Astrocyte (in vitro differentiated cells and primary cell): ENCODE data around the gene IDH3A. TPM values are rescaled to one million over a fixed set of nuclear protein-coding genes. Genes with fewer than 3 reads are reported as not detected.

Experiments used
- DNase-seq: peaks from one replicate; pipeline ENCODE4 v3.0.0-alpha.2; 2010; ENCODE audit warnings: low read depth
- FAIRE-seq: peaks from 2 replicates; lab custom pipeline; 2011; peaks lifted over from hg19 to GRCh38; lab: Jason Lieb, UNC
- H2AFZ ChIP-seq: 2 replicates; pipeline ENCODE4 v1.6.0; 2012; ENCODE audit warnings: low read depth, low read length, inconsistent platforms
- H3K27ac ChIP-seq: 2 replicates; pipeline ENCODE4 v1.5.1; 2011; ENCODE audit warnings: low read depth, low read length, inconsistent platforms
- H3K27me3 ChIP-seq: 2 replicates; pipeline ENCODE4 v1.6.0; 2011; ENCODE audit warnings: low read length, inconsistent platforms; ENCODE audit not compliant: insufficient read depth
- H3K36me3 ChIP-seq: 2 replicates; pipeline ENCODE4 v1.5.1; 2011; ENCODE audit warnings: low read length, inconsistent platforms; ENCODE audit not compliant: insufficient read depth
- H3K4me1 ChIP-seq: 2 replicates; pipeline ENCODE4 v1.5.1; 2011; ENCODE audit warnings: low read length, inconsistent platforms; ENCODE audit not compliant: insufficient read depth
- H3K4me2 ChIP-seq: 2 replicates; pipeline ENCODE4 v1.6.0; 2012; ENCODE audit warnings: low read length, inconsistent platforms
- H3K4me3 ChIP-seq: 2 replicates; pipeline ENCODE4 v1.5.1; 2011; ENCODE audit warnings: low read depth, mild to moderate bottlenecking, low read length, inconsistent platforms; ENCODE audit not compliant: insufficient read depth
- H3K79me2 ChIP-seq: 2 replicates; pipeline ENCODE4 v1.6.0; 2012; ENCODE audit warnings: mild to moderate bottlenecking, low read length, inconsistent platforms; ENCODE audit not compliant: insufficient read depth
- H3K9ac ChIP-seq: 2 replicates; pipeline ENCODE4 v1.6.0; 2012; ENCODE audit warnings: mild to moderate bottlenecking, low read length, inconsistent platforms
- H3K9me3 ChIP-seq: 2 replicates; pipeline ENCODE4 v1.5.1; 2012; ENCODE audit warnings: low read depth, mild to moderate bottlenecking, low read length, inconsistent platforms; ENCODE audit not compliant: insufficient read depth
- H4K20me1 ChIP-seq: 2 replicates; pipeline ENCODE4 v1.6.0; 2012; ENCODE audit warnings: low read length, inconsistent platforms; ENCODE audit not compliant: insufficient read depth
- H3K27ac Mint-ChIP-seq: one replicate; pipeline ENCODE4 v1.8.0; 2021; ENCODE audit warnings: mild to moderate bottlenecking, mixed read lengths; ENCODE audit not compliant: unreplicated experiment
- H3K27me3 Mint-ChIP-seq: one replicate; pipeline ENCODE4 v1.8.0; 2021; ENCODE audit warnings: low read depth, mixed read lengths; ENCODE audit not compliant: unreplicated experiment
- H3K36me3 Mint-ChIP-seq: one replicate; pipeline ENCODE4 v1.8.0; 2021; ENCODE audit warnings: low read depth, mixed read lengths; ENCODE audit not compliant: unreplicated experiment
- H3K4me1 Mint-ChIP-seq: one replicate; pipeline ENCODE4 v1.8.0; 2021; ENCODE audit warnings: low read depth, mixed read lengths; ENCODE audit not compliant: unreplicated experiment
- H3K4me3 Mint-ChIP-seq: one replicate; pipeline ENCODE4 v1.8.0; 2021; ENCODE audit warnings: mild to moderate bottlenecking, moderate library complexity, mixed read lengths; ENCODE audit not compliant: unreplicated experiment
- H3K9me3 Mint-ChIP-seq: one replicate; pipeline ENCODE4 v1.8.0; 2021; ENCODE audit warnings: mild to moderate bottlenecking, mixed read lengths; ENCODE audit not compliant: unreplicated experiment
- EZH2 ChIP-seq: IDR thresholded peaks from 2 replicates; pipeline ENCODE4 v1.6.1; 2012; ENCODE audit warnings: mild to moderate bottlenecking, low read length, inconsistent platforms; ENCODE audit not compliant: insufficient read depth
- total RNA-seq: library from RNA; stranded (reverse); gene quantifications from 2 replicates; pipeline ENCODE4 v1.2.1, GENCODE V29; 2021
- TF ChIP-seq, protein P1 (sequence below): IDR thresholded peaks from 2 replicates; pipeline ENCODE4 v1.5.1; 2011; ENCODE audit warnings: low read depth, mild to moderate bottlenecking, inconsistent platforms, low read length, moderate library complexity; ENCODE audit not compliant: insufficient read depth

IDH3A gene
- total RNA-seq, 1 donor from 2014 or later: 36.3 TPM

DNA sequence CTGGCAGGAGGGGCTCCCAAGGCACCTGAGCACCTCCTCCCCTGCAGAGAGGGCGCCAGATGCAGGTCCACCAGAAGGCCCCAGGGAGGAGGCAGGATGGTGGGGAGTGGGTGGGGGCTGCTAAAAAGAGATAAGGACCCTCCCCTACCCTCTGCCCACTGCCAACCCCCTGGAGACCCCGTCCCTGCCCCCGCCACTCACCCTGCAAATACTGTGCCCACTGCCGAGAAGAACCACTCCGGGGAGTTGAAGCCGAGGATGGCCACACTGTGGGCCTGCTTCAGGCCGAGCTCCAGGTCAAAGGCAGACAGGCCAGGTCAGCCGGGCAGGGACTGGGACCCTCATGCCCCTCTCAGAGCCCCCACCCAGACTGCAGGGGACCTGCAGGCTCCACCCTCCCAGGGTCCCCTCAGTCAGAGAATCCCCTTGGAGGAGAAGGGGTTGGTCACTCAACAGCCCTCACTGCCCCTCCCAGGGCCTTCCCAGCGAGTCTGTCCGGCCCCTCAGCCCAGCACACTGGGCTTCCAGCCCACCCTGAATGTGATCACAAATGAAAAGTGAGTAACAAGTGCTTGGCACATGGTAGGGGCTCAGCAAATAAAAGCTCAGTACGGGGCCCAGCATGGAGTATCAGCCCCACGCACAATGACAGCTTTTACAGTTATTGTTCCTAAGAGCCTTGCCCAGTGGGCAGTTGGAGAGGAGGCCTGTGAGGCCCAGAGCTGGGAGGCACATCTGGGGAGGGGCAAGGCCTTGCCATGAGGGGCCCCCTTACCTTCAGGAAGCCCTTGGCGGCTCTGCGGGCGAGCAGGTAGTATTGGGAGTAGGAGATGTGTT lies 44.8 kb downstream of the IDH3A start:
- no peak overlapping the region for H2AFZ ChIP-seq
- H3K27me3 ChIP-seq: peaks cover 2% of the 10 kb centered on the region
- H3K4me1 ChIP-seq: no peaks in the 10 kb centered on the region
- no peak overlapping the region for H3K27ac ChIP-seq
- H3K9me3 ChIP-seq: no peaks in the 10 kb centered on the region
- H3K4me2 ChIP-seq: no peak overlapping the region
- Mint-ChIP-seq H3K27me3 (peaks cover 16% of the 10 kb centered on the region), H3K36me3 (no peaks in the 10 kb centered on the region), H3K9me3 (peaks cover 6% of the 10 kb centered on the region), H3K4me3 (no peak overlapping the region), H3K27ac (no peak overlapping the region), H3K4me1 (no peaks in the 10 kb centered on the region)
- no peak overlapping the region for H3K9ac ChIP-seq
- DNase-seq: no peak
- no peak for FAIRE-seq
- no peak for TF ChIP-seq EZH2
- TF ChIP-seq, protein P1, sequence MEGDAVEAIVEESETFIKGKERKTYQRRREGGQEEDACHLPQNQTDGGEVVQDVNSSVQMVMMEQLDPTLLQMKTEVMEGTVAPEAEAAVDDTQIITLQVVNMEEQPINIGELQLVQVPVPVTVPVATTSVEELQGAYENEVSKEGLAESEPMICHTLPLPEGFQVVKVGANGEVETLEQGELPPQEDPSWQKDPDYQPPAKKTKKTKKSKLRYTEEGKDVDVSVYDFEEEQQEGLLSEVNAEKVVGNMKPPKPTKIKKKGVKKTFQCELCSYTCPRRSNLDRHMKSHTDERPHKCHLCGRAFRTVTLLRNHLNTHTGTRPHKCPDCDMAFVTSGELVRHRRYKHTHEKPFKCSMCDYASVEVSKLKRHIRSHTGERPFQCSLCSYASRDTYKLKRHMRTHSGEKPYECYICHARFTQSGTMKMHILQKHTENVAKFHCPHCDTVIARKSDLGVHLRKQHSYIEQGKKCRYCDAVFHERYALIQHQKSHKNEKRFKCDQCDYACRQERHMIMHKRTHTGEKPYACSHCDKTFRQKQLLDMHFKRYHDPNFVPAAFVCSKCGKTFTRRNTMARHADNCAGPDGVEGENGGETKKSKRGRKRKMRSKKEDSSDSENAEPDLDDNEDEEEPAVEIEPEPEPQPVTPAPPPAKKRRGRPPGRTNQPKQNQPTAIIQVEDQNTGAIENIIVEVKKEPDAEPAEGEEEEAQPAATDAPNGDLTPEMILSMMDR: no peak
- no peaks in the 10 kb centered on the region for H3K79me2 ChIP-seq
- H3K36me3 ChIP-seq: no peaks in the 10 kb centered on the region
- H3K4me3 ChIP-seq: no peak overlapping the region
- H4K20me1 ChIP-seq: no peaks in the 10 kb centered on the region

DNA sequence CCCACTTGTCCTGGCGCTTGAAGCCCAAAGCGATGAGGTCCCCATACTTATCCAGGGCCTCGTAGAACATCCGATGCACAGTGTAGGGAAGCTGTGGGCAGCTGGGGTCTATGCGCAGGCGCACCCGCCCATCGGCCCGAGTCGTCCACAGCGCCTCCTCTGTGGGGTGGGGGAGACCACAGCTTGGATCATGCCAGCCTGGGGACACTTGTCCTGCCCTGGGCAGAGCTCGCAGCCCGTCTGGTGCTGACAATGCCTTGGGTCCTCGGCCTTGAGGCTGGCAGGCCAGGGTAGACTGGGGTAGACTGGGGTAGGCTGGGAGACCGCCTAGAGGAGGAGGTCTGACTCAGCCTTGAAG lies 45.4 kb downstream of the IDH3A start:
- Histone ChIP-seq H3K9ac (no peak overlapping the region), H3K36me3 (no peaks in the 10 kb centered on the region), H3K4me3 (no peak overlapping the region), H3K4me1 (no peaks in the 10 kb centered on the region), H3K27ac (no peak overlapping the region), H3K9me3 (no peaks in the 10 kb centered on the region), H4K20me1 (no peaks in the 10 kb centered on the region), H2AFZ (no peak overlapping the region), H3K27me3 (peaks cover 2% of the 10 kb centered on the region), H3K4me2 (no peak overlapping the region), H3K79me2 (no peaks in the 10 kb centered on the region)
- Mint-ChIP-seq H3K4me3 (no peak overlapping the region), H3K4me1 (no peaks in the 10 kb centered on the region), H3K27me3 (peaks cover 16% of the 10 kb centered on the region), H3K36me3 (no peaks in the 10 kb centered on the region), H3K27ac (no peak overlapping the region), H3K9me3 (peaks cover 6% of the 10 kb centered on the region)
- TF ChIP-seq, protein P1: no peak
- TF ChIP-seq EZH2: no peak
- no peak for FAIRE-seq
- no peak for DNase-seq

DNA sequence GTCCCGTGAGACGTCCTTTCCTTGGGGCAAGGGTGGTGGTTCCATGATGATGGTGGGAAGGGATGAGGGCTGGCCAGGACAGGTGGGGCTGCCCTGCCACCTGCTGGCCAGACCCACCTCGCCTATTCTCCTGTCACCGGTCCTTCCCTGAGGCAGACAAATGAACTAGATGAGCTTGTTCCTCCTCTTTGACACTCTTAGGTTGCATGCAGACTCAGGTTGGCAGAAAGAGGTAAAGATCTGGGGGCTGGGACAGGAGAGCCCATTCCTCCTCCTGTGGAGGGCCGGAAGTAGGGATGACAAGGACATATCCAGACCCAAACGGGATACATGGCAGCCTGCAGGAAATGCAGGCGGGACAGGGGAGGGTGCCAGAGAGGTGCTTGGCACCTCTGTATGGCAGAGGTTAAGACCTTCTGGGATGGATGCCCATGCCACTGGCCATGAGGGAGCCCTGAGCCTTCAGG lies 46.6 kb downstream of the IDH3A start:
- H3K9me3 ChIP-seq: no peaks in the 10 kb centered on the region
- no peak overlapping the region for H3K9ac ChIP-seq
- H3K27me3 Mint-ChIP-seq: peaks cover 23% of the 10 kb centered on the region
- H3K4me2 ChIP-seq: no peak overlapping the region
- peaks cover 6% of the 10 kb centered on the region for H3K9me3 Mint-ChIP-seq
- no peak overlapping the region for H3K27ac ChIP-seq
- FAIRE-seq (no peak), DNase-seq (no peak)
- H3K36me3 Mint-ChIP-seq: no peaks in the 10 kb centered on the region
- no peaks in the 10 kb centered on the region for H3K79me2 ChIP-seq
- H3K4me3 Mint-ChIP-seq: no peak overlapping the region
- H3K4me1 Mint-ChIP-seq: no peaks in the 10 kb centered on the region
- no peak for TF ChIP-seq EZH2
- TF ChIP-seq, protein P1: peak; percentile 41
- peaks cover 2% of the 10 kb centered on the region for H3K27me3 ChIP-seq
- no peak overlapping the region for H3K27ac Mint-ChIP-seq
- H4K20me1 ChIP-seq: no peaks in the 10 kb centered on the region
- H3K4me3 ChIP-seq: no peak overlapping the region
- H3K4me1 ChIP-seq: no peaks in the 10 kb centered on the region
- no peak overlapping the region for H2AFZ ChIP-seq
- no peaks in the 10 kb centered on the region for H3K36me3 ChIP-seq
